ENCODE measurements around the gene POLR3GL. TPM values are rescaled to one million over a fixed set of nuclear protein-coding genes. Genes with fewer than 3 reads are reported as not detected.
A peak's percentile ranks its signal among the peaks of the same experiment; 100 is the strongest.

Gene POLR3GL
- total and polyA plus RNA-seq, 10 of the 15 experiments (the other 5 are each of a cell fraction or from before 2014, with no cell fraction given) = 12.8 to 47.0 (median 26.6) TPM

DNA sequence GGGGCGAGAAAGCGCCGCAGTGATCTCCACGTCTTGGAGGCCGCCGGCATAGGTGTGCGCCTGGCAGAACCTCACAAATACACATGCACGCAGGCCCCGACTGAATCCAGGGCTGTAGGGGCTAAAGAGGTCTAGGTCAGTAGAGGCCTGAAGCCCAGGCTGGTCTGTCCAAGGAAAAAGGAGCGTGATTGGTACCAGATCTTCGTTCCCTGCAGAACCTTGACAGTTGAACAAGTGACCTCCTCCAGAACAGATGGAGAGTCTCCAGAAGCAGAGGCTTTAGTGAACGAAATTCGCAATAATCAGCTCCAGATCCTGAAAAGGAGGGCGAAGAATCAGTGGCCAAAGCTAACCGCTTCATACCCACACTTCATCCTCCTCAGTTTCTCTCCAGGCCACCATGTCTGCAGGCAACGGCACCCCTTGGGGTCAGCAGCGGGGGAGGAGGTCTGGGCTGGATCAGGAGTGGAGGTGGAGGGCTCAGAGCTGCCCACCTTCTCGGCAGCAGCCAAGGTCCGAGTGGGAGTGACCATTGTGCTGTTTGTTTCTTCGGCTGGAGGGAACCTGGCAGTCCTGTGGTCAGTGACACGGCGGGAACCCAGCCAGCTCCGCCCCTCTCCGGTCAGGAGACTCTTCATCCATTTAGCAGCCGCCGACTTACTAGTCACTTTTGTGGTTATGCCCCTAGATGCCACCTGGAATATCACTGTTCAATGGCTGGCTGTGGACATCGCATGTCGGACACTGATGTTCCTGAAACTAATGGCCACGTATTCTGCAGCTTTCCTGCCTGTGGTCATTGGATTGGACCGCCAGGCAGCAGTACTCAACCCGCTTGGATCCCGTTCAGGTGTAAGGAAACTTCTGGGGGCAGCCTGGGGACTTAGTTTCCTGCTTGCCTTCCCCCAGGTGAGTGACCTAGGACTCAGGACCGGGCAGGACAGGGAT is 45.2 kb upstream of the POLR3GL start:
- BruUV-seq (replicated peaks) = TSS peak; percentile 69
- H2AFZ ChIP-seq (ENCODE audit: control insufficient read depth, low read depth, low read length) = peak overlapping the region; percentile 98
- FAIRE-seq (no peak), DNase-seq (ENCODE audit: low read depth, low spot score) (no peak), ATAC-seq (peak; percentile 92)
- no peaks in the 10 kb centered on the region for H3K9me3 ChIP-seq (replicated peaks; ENCODE audit: control insufficient read depth, insufficient read depth, low read length)
- H3K36me3 ChIP-seq (ENCODE audit: control insufficient read depth in 2 of 2, insufficient read depth in 2 of 2, low read length in 1 of 2) = peaks cover 0 to 10% of the 10 kb centered on the region in 2 experiments; a peak in 2 of 4 replicates
- WGBS (ENCODE audit: insufficient coverage, insufficient replicate concordance, low lambda C conversion rate, missing lambda C conversion rate) = under 1% methylated on average over 33 of the region's 33 CpGs
- POLR2A ChIA-PET = interaction anchor here (0.9 to 2.6 kb wide), 8 partner anchors 9 to 79 kb away, joined by 3 to 23 read pairs (median 6); partner anchors contain the start of genes ANKRD34A, LIX1L, NUDT17 and PIAS3
- H3K4me2 ChIP-seq (ENCODE audit: control insufficient read depth, insufficient read depth) = peak overlapping the region; percentile 100
- in situ Hi-C loops (cut with MboI) (loop anchor here (5.0 kb wide), 1 partner anchor 62 kb away; the partner anchor contains the start of gene PIAS3), intact Hi-C loops (cut with micrococcal nuclease; ENCODE audit: unreplicated experiment) (loop anchor here (1.0 kb wide), 3 partner anchors 8 to 60 kb away; partner anchors contain the start of genes ITGA10, PIAS3 and RBM8A)
- RAD21 ChIA-PET (ENCODE audit: unreplicated experiment) = interaction anchor here (0.9 to 2.5 kb wide), 8 partner anchors 8 to 93 kb away, joined by 3 to 11 read pairs (median 4); partner anchors contain the start of genes ANKRD34A, LIX1L, NUDT17 and PIAS3
- no peaks in the 10 kb centered on the region for H4K20me1 ChIP-seq (ENCODE audit: control insufficient read depth, insufficient read depth)
- peak overlapping the region; percentile 97 for H3K4me3 ChIP-seq
- CTCF ChIA-PET = interaction anchor here (0.8 to 1.8 kb wide), 9 partner anchors 8 to 118 kb away, joined by 3 to 7 read pairs (median 3); partner anchors contain the start of genes ANKRD34A, POLR3GL and RBM8A
- H3K27ac ChIP-seq (ENCODE audit: control insufficient read depth, insufficient read depth) = peak overlapping the region; percentile 93
- peaks cover 13% of the 10 kb centered on the region for H3K4me1 ChIP-seq (ENCODE audit: control insufficient read depth, insufficient read depth, low read length)
- H3K79me2 ChIP-seq (ENCODE audit: control insufficient read depth, insufficient read depth, low read length) = peaks cover 12% of the 10 kb centered on the region
- no peaks in the 10 kb centered on the region for H3K27me3 ChIP-seq (replicated peaks in 1 of 2; ENCODE audit: control insufficient read depth in 2 of 2, insufficient read depth in 2 of 2, low read length in 1 of 2)
- SMC1A ChIA-PET (ENCODE audit: uncharacterized antibody, unreplicated experiment) = interaction anchor here (0.5 to 1.6 kb wide), 3 partner anchors 8 to 45 kb away, joined by 3 to 5 read pairs (median 3); partner anchors contain the start of genes LIX1L and RBM8A
- H3K9ac ChIP-seq (ENCODE audit: control insufficient read depth, insufficient read depth, low read length) = peak overlapping the region; percentile 96
- TF ChIP-seq RB1 (IDR thresholded peaks at IDR 0.05; ENCODE audit: borderline replicate concordance) (0 out of 2 replicates have a peak, but pooled peaks have one; percentile 16), ZBTB40 (IDR thresholded peaks at IDR 0.05; ENCODE audit: borderline replicate concordance) (no peak), CTCF (IDR thresholded peaks at IDR 0.05 in 2 of 3, conservative IDR thresholded peaks at IDR 0.05 in 1 of 3; ENCODE audit: control insufficient read depth in 2 of 3, extremely low read depth in 1 of 3, insufficient read depth in 1 of 3, low read depth in 3 of 3, low read length in 3 of 3) (no peak), CREB1 (IDR thresholded peaks at IDR 0.05; ENCODE audit: low read depth) (no peak), MXI1 (IDR thresholded peaks at IDR 0.05; ENCODE audit: low read depth, low read length) (peak; percentile 79; the same call in 1 of the 2 replicates), TCF3 (IDR thresholded peaks at IDR 0.05; ENCODE audit: borderline replicate concordance, insufficient read depth, low read depth, low read length) (no peak), TCF12 (IDR thresholded peaks at IDR 0.05; ENCODE audit: low read depth, low read length) (no peak)
- TF ChIP-seq, protein P1, sequence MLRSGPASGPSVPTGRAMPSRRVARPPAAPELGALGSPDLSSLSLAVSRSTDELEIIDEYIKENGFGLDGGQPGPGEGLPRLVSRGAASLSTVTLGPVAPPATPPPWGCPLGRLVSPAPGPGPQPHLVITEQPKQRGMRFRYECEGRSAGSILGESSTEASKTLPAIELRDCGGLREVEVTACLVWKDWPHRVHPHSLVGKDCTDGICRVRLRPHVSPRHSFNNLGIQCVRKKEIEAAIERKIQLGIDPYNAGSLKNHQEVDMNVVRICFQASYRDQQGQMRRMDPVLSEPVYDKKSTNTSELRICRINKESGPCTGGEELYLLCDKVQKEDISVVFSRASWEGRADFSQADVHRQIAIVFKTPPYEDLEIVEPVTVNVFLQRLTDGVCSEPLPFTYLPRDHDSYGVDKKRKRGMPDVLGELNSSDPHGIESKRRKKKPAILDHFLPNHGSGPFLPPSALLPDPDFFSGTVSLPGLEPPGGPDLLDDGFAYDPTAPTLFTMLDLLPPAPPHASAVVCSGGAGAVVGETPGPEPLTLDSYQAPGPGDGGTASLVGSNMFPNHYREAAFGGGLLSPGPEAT (IDR thresholded peaks at IDR 0.05; ENCODE audit: low read depth) = no peak

Measured in GM12878 (cell line).